MM.1S (cell line): Measurements from ENCODE around the gene TSPEAR.

ENCODE experiments used
- DNase-seq: peaks from one replicate; pipeline ENCODE4 v3.0.0-alpha.2; 2015
- H2AFZ ChIP-seq: fragments of 300-600 bp; sonication (generic); 2 replicates; pipeline ENCODE4 v1.6.0; 2016; ENCODE audit warnings: antibody characterized with exemption, low read length
- H3F3A ChIP-seq: fragments of 300-600 bp; sonication (generic); 2 replicates; pipeline ENCODE4 v1.6.1; 2016; ENCODE audit warnings: mild to moderate bottlenecking, antibody characterized with exemption, low read length, moderate library complexity, mixed read lengths; ENCODE audit not compliant: insufficient read depth
- H3K27ac ChIP-seq: fragments of 300-600 bp; sonication (generic); 2 replicates; pipeline ENCODE4 v1.5.1; 2016; ENCODE audit warnings: mild to moderate bottlenecking, low read length
- H3K27me3 ChIP-seq: fragments of 300-600 bp; sonication (generic); replicated peaks from 2 replicates; pipeline ENCODE4 v1.6.0; 2016; ENCODE audit warnings: low read length; ENCODE audit not compliant: insufficient read depth
- H3K36me3 ChIP-seq: fragments of 300-600 bp; sonication (generic); replicated peaks from 2 replicates; pipeline ENCODE4 v1.6.1; 2016; ENCODE audit warnings: mild to moderate bottlenecking, low read length, mixed read lengths; ENCODE audit not compliant: insufficient read depth
- H3K4me1 ChIP-seq: fragments of 300-600 bp; sonication (generic); 2 replicates; pipeline ENCODE4 v1.6.1; 2016; ENCODE audit warnings: low read length, mixed read lengths
- H3K4me2 ChIP-seq: fragments of 300-600 bp; sonication (generic); 2 replicates; pipeline ENCODE4 v1.6.0; 2016; ENCODE audit warnings: low read depth, low read length
- H3K4me3 ChIP-seq: fragments of 300-600 bp; sonication (generic); 2 replicates; pipeline ENCODE4 v1.5.1; 2016; ENCODE audit warnings: low read length, mixed read lengths
- H3K79me2 ChIP-seq: fragments of 300-600 bp; sonication (generic); 2 replicates; pipeline ENCODE4 v1.6.1; 2016; ENCODE audit warnings: mixed run types, low read length, mixed read lengths
- H3K9ac ChIP-seq: fragments of 300-600 bp; sonication (generic); 2 replicates; pipeline ENCODE4 v1.6.1; 2016; ENCODE audit warnings: low read length, mixed read lengths
- H3K9me2 ChIP-seq: fragments of 300-600 bp; sonication (generic); replicated peaks from 2 replicates; pipeline ENCODE4 v1.6.1; 2016; ENCODE audit warnings: mild to moderate bottlenecking, low read length, mixed read lengths; ENCODE audit not compliant: insufficient read depth
- H3K9me3 ChIP-seq: fragments of 300-600 bp; sonication (generic); replicated peaks from 2 replicates; pipeline ENCODE4 v1.6.1; 2016; ENCODE audit warnings: mild to moderate bottlenecking, low read length, mixed read lengths; ENCODE audit not compliant: insufficient read depth
- H4K20me1 ChIP-seq: fragments of 300-600 bp; sonication (generic); 2 replicates; pipeline ENCODE4 v1.6.1; 2016; ENCODE audit warnings: mild to moderate bottlenecking, low read length, moderate library complexity, mixed read lengths; ENCODE audit not compliant: insufficient read depth
- EZH2 ChIP-seq: fragments of 300-600 bp; sonication (generic); optimal IDR thresholded peaks from 2 replicates; pipeline ENCODE3; 2017; ENCODE audit warnings: low read depth, mild to moderate bottlenecking, antibody characterized with exemption, low read length, mixed read lengths
- EZH2phosphoT487 ChIP-seq: fragments of 300-600 bp; sonication (generic); IDR thresholded peaks from 2 replicates; pipeline ENCODE4 v1.6.1; 2018; ENCODE audit warnings: antibody characterized with exemption, low read length
- TF ChIP-seq, protein P1 (sequence below): fragments of 300-600 bp; sonication (generic); IDR thresholded peaks from 2 replicates; pipeline ENCODE4 v1.5.1; 2016; ENCODE audit warnings: antibody characterized with exemption, low read length, mixed read lengths

Gene TSPEAR

DNA sequence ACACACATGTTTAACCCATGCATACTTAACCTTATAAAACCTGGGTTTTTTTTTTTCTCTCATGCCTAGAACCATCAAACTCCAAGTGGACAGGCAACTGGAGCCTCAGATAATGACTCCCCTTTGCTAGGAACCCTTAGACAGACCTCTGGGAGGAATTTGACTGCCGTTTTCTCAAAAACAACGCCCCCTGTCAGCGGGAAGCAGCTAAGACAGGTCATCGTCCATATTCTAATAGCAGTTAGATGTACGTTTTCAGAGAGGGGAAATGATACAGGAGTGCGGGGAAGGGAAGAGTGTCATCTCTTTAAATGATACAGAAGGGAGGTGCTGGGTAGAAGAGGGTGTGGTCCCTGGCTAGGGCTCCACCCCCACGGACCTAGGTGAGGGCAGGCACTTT, 221.4 kb downstream of the TSPEAR start:
- no peaks in the 10 kb centered on the region for H3F3A ChIP-seq
- no peak overlapping the region for H3K9ac ChIP-seq
- no peak overlapping the region for H3K4me3 ChIP-seq
- peaks cover 88% of the 10 kb centered on the region for H3K27me3 ChIP-seq
- no peaks in the 10 kb centered on the region for H3K9me2 ChIP-seq
- H3K79me2 ChIP-seq = no peaks in the 10 kb centered on the region
- H3K4me2 ChIP-seq = no peak overlapping the region
- no peaks in the 10 kb centered on the region for H3K4me1 ChIP-seq
- no peaks in the 10 kb centered on the region for H4K20me1 ChIP-seq
- no peak for DNase-seq
- no peak overlapping the region for H3K27ac ChIP-seq
- TF ChIP-seq EZH2 = no peak
- TF ChIP-seq, protein P1, sequence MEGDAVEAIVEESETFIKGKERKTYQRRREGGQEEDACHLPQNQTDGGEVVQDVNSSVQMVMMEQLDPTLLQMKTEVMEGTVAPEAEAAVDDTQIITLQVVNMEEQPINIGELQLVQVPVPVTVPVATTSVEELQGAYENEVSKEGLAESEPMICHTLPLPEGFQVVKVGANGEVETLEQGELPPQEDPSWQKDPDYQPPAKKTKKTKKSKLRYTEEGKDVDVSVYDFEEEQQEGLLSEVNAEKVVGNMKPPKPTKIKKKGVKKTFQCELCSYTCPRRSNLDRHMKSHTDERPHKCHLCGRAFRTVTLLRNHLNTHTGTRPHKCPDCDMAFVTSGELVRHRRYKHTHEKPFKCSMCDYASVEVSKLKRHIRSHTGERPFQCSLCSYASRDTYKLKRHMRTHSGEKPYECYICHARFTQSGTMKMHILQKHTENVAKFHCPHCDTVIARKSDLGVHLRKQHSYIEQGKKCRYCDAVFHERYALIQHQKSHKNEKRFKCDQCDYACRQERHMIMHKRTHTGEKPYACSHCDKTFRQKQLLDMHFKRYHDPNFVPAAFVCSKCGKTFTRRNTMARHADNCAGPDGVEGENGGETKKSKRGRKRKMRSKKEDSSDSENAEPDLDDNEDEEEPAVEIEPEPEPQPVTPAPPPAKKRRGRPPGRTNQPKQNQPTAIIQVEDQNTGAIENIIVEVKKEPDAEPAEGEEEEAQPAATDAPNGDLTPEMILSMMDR = peak; percentile 19; the same call in 1 of the 2 replicates
- no peak overlapping the region for H2AFZ ChIP-seq
- no peaks in the 10 kb centered on the region for H3K36me3 ChIP-seq
- H3K9me3 ChIP-seq = no peaks in the 10 kb centered on the region

DNA sequence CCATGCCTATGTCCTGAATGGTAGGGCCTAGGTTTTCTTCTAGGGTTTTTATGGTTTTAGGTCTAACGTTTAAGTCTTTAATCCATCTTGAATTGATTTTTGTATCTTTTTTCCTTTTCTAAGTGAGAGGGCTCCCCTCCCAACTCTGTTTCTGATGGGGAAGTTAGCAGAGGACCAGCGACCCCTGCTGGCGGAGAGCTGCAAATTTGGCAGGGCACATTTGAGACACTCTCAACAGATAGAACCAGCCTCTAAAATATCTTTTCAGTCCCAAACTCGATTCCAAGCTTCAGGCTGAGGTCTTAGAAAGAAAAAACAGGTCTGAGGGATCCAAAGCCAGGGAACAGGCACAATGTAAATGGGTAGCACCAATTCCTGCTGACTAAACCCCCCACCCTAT, 223.5 kb downstream of the TSPEAR start:
- TF ChIP-seq EZH2 (no peak), EZH2phosphoT487 (no peak)
- TF ChIP-seq, protein P1 = peak; percentile 60
- no peak overlapping the region for H3K27ac ChIP-seq
- H3K27me3 ChIP-seq = peaks cover 84% of the 10 kb centered on the region
- no peaks in the 10 kb centered on the region for H3K79me2 ChIP-seq
- no peak overlapping the region for H3K4me3 ChIP-seq
- H4K20me1 ChIP-seq = no peaks in the 10 kb centered on the region
- no peak overlapping the region for H2AFZ ChIP-seq
- H3K9me3 ChIP-seq = no peaks in the 10 kb centered on the region
- no peak overlapping the region for H3K9ac ChIP-seq
- H3K4me1 ChIP-seq = no peaks in the 10 kb centered on the region
- no peak for DNase-seq
- no peaks in the 10 kb centered on the region for H3K9me2 ChIP-seq
- H3K4me2 ChIP-seq = no peak overlapping the region
- no peaks in the 10 kb centered on the region for H3F3A ChIP-seq
- H3K36me3 ChIP-seq = no peaks in the 10 kb centered on the region

DNA sequence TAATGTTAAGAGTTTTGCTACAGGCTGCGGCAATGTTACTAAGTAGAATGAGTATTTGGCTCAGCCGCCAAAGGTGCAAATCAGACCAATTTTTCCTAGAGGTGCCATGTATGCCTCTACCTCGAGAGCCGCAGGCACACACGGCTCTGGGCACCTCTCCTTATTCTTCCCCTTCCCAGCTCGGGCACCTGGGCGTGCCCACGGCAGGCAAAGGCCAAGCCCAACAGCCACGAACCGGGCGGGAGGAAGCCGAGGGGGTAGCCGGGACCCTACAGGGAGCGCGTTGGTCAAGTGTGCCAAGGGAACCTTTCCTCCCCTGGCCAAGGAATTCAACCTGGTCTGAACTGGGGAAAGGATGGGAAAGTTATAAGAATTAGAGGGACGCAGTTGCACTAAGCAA, 225.1 kb downstream of the TSPEAR start:
- no peaks in the 10 kb centered on the region for H3K9me3 ChIP-seq
- H2AFZ ChIP-seq = no peak overlapping the region
- H3K4me1 ChIP-seq = no peaks in the 10 kb centered on the region
- H3K36me3 ChIP-seq = no peaks in the 10 kb centered on the region
- no peaks in the 10 kb centered on the region for H3K9me2 ChIP-seq
- no peaks in the 10 kb centered on the region for H3K79me2 ChIP-seq
- H3K9ac ChIP-seq = no peak overlapping the region
- TF ChIP-seq, protein P1 = no peak
- DNase-seq = no peak
- H4K20me1 ChIP-seq = no peaks in the 10 kb centered on the region
- H3K27me3 ChIP-seq = peaks cover 81% of the 10 kb centered on the region
- H3K27ac ChIP-seq = no peak overlapping the region
- no peak overlapping the region for H3K4me3 ChIP-seq
- no peak overlapping the region for H3K4me2 ChIP-seq
- H3F3A ChIP-seq = no peaks in the 10 kb centered on the region

DNA sequence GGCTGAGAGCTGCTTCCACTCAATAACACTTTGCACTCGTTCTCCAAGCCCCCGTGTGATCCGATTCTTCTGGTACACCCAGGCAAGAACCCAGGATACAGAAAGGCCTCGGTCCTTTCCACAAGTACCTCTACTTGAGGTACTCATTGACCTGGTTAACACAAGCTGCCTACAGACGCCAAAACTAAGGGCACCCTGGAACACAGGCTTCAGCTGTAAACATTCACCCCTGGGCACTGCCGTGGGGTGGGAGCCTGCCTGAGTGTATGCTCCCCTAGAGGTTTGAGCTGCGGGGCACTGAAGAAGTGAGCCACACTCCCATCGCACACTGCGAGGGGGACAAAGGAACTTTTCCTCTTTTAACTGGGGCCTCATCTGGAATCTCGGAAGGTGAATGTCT, 225.6 kb downstream of the TSPEAR start:
- no peak for DNase-seq
- H3K36me3 ChIP-seq = no peaks in the 10 kb centered on the region
- H2AFZ ChIP-seq = no peak overlapping the region
- no peaks in the 10 kb centered on the region for H3K9me2 ChIP-seq
- peaks cover 81% of the 10 kb centered on the region for H3K27me3 ChIP-seq
- H3K9me3 ChIP-seq = no peaks in the 10 kb centered on the region
- no peaks in the 10 kb centered on the region for H3K4me1 ChIP-seq
- H4K20me1 ChIP-seq = no peaks in the 10 kb centered on the region
- H3K4me3 ChIP-seq = no peak overlapping the region
- TF ChIP-seq, protein P1 = no peak
- no peak for TF ChIP-seq EZH2
- TF ChIP-seq EZH2phosphoT487 = no peak
- no peak overlapping the region for H3K27ac ChIP-seq
- H3K9ac ChIP-seq = no peak overlapping the region
- H3K4me2 ChIP-seq = no peak overlapping the region
- H3F3A ChIP-seq = no peaks in the 10 kb centered on the region
- H3K79me2 ChIP-seq = no peaks in the 10 kb centered on the region
